ENCODE measurements around the gene YIPF5.

DNA sequence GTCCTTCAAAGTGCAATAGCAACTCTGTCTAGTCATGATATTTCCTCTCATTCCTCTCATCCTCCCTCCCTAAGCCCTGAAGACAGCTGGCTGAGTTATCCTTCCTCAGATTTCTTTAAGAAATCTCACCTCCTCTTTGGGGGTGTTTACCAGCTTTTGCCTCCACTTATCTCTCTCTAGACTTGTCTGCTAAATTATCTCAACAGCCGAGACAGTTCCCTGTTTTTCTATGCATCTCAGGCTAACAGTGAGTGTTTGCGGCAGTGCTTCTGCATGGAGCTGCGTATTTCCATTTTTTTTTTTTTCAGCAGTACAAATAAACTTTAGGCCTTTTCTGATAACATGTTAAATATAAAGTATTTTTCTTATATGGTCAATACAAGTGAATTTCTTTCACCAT lies 21.1 kb upstream of the YIPF5 start:
- TF ChIP-seq, protein P1, sequence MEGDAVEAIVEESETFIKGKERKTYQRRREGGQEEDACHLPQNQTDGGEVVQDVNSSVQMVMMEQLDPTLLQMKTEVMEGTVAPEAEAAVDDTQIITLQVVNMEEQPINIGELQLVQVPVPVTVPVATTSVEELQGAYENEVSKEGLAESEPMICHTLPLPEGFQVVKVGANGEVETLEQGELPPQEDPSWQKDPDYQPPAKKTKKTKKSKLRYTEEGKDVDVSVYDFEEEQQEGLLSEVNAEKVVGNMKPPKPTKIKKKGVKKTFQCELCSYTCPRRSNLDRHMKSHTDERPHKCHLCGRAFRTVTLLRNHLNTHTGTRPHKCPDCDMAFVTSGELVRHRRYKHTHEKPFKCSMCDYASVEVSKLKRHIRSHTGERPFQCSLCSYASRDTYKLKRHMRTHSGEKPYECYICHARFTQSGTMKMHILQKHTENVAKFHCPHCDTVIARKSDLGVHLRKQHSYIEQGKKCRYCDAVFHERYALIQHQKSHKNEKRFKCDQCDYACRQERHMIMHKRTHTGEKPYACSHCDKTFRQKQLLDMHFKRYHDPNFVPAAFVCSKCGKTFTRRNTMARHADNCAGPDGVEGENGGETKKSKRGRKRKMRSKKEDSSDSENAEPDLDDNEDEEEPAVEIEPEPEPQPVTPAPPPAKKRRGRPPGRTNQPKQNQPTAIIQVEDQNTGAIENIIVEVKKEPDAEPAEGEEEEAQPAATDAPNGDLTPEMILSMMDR (optimal IDR thresholded peaks at IDR 0.05 in 1 of 3, IDR thresholded peaks at IDR 0.05 in 1 of 3, conservative IDR thresholded peaks at IDR 0.05 in 1 of 3; ENCODE audit: extremely low read depth in 1 of 3, insufficient read depth in 2 of 3, low read length in 3 of 3) = no peak
- no peak for TF ChIP-seq EZH2 (IDR thresholded peaks at IDR 0.05; ENCODE audit: low read length)

All from keratinocyte (primary cell).